ENCODE measurements around the gene EVPL.

The EVPL gene

GRCh38 chr17:75965468-75965867, 61.6 kb downstream of the EVPL start:
- no peaks in the 10 kb centered on the region for H3K27me3 Mint-ChIP-seq
- H3K9me3 Mint-ChIP-seq, result no peaks in the 10 kb centered on the region
- H3K36me3 Mint-ChIP-seq (ENCODE audit: low read depth), result peaks cover 55% of the 10 kb centered on the region
- H3K27ac Mint-ChIP-seq, result no peak overlapping the region
- intact Hi-C loops (cut with micrococcal nuclease), result no loop called here
- no peak overlapping the region for H3K4me3 Mint-ChIP-seq
- peaks cover 13% of the 10 kb centered on the region for H3K4me1 Mint-ChIP-seq (ENCODE audit: low read depth)

- H3K4me3 Mint-ChIP-seq, result no peak overlapping the region
- H3K27me3 Mint-ChIP-seq, result no peaks in the 10 kb centered on the region
- intact Hi-C loops (cut with micrococcal nuclease), result no loop called here
- H3K9me3 Mint-ChIP-seq, result no peaks in the 10 kb centered on the region
- H3K36me3 Mint-ChIP-seq (ENCODE audit: low read depth), result peaks cover 70% of the 10 kb centered on the region
- no peak overlapping the region for H3K27ac Mint-ChIP-seq
- H3K4me1 Mint-ChIP-seq (ENCODE audit: low read depth), result no peaks in the 10 kb centered on the region
Measured at GRCh38 chr17:75959839-75960511, 67.1 kb downstream of the EVPL start.

- H3K27ac Mint-ChIP-seq, result no peak overlapping the region
- no peaks in the 10 kb centered on the region for H3K4me1 Mint-ChIP-seq (ENCODE audit: low read depth)
- H3K9me3 Mint-ChIP-seq, result no peaks in the 10 kb centered on the region
- no peaks in the 10 kb centered on the region for H3K27me3 Mint-ChIP-seq
- H3K36me3 Mint-ChIP-seq (ENCODE audit: low read depth), result peaks cover 77% of the 10 kb centered on the region
- no peak overlapping the region for H3K4me3 Mint-ChIP-seq
- intact Hi-C loops (cut with micrococcal nuclease), result no loop called here
Measured at GRCh38 chr17:75959051-75959838, 67.9 kb downstream of the EVPL start.
